ENCODE measurements around the gene RAMAC. TPM values are rescaled to one million over a fixed set of nuclear protein-coding genes. Genes with fewer than 3 reads are reported as not detected.

RAMAC gene
- total RNA-seq, 1 experiment from 2014 or later, result 18.7 TPM

DNA sequence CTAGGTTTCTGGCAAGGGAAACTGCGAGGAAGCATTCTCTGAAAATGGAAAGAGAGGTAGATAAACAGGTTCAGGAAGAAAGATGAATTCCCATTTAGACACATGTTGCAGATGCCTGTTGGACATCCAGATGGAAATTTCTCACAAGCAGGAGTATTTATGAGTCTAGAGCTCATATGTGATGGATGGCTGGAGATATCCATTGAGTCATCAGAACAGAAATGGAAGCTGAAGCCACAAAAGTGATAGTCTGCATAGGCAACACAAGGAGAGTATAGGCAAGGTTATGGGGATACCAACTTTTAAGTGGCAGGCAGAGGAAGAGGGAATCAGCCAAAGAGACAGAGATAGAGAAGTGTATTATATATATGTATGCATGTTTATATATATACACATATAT lies 6.3 kb upstream of the RAMAC start:
- no peaks in the 10 kb centered on the region for H3K79me2 ChIP-seq (ENCODE audit: low read depth)
- CTCF ChIA-PET, result no interaction called here
- no peak overlapping the region for H3K27ac ChIP-seq
- intact Hi-C loops (cut with micrococcal nuclease; ENCODE audit: unreplicated experiment), result no loop called here
- no TSS peak for BruUV-seq (replicated peaks)
- no peaks in the 10 kb centered on the region for H3K9me2 ChIP-seq (ENCODE audit: insufficient read depth)
- no peaks in the 10 kb centered on the region for H3K36me3 ChIP-seq (ENCODE audit: low read depth)
- no peak overlapping the region for H3K4me2 ChIP-seq
- POLR2A ChIA-PET (ENCODE audit: unreplicated experiment), result no interaction called here
- H3K4me1 ChIP-seq (replicated peaks; ENCODE audit: insufficient read depth), result no peaks in the 10 kb centered on the region
- no peaks in the 10 kb centered on the region for H4K20me1 ChIP-seq (ENCODE audit: insufficient read depth)
- TF ChIP-seq, protein P1, sequence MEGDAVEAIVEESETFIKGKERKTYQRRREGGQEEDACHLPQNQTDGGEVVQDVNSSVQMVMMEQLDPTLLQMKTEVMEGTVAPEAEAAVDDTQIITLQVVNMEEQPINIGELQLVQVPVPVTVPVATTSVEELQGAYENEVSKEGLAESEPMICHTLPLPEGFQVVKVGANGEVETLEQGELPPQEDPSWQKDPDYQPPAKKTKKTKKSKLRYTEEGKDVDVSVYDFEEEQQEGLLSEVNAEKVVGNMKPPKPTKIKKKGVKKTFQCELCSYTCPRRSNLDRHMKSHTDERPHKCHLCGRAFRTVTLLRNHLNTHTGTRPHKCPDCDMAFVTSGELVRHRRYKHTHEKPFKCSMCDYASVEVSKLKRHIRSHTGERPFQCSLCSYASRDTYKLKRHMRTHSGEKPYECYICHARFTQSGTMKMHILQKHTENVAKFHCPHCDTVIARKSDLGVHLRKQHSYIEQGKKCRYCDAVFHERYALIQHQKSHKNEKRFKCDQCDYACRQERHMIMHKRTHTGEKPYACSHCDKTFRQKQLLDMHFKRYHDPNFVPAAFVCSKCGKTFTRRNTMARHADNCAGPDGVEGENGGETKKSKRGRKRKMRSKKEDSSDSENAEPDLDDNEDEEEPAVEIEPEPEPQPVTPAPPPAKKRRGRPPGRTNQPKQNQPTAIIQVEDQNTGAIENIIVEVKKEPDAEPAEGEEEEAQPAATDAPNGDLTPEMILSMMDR (conservative IDR thresholded peaks at IDR 0.05), result no peak
- TF ChIP-seq EZH2 (IDR thresholded peaks at IDR 0.05; ENCODE audit: low read depth), result no peak
- no peaks in the 10 kb centered on the region for H3K27me3 ChIP-seq (ENCODE audit: insufficient read depth, low read depth)
- H2AFZ ChIP-seq, result no peak overlapping the region
- no peaks in the 10 kb centered on the region for H3K9me3 ChIP-seq (ENCODE audit: insufficient read depth, low read depth)
- no peak overlapping the region for H3K4me3 ChIP-seq
- H3F3A ChIP-seq (ENCODE audit: insufficient read depth, low read depth), result no peaks in the 10 kb centered on the region
- DNase-seq, result no peak

DNA sequence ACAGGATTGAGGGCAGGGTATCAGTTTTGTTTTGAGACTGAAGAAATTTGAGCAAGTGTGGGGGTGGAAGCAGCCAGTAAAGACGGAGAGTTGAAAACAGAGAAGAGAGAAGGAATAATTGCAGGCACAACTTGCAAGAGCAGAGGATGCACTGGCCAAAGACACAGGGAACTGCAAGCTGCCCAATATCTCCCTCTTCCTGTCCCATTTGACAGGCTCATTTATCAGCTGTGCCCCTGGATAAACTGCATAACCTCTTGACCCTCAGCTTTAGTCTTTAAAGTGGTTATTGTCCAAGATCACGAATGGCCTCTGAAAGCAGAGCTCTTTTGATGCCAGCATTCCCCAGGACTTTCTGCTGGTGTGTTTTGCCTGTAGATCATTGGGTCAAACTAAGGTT lies 5.0 kb upstream of the RAMAC start:
- Histone ChIP-seq H3F3A (ENCODE audit: insufficient read depth, low read depth) (no peaks in the 10 kb centered on the region), H3K4me1 (replicated peaks; ENCODE audit: insufficient read depth) (peaks cover 6% of the 10 kb centered on the region; the same call in 1 of the 2 replicates), H3K27ac (no peak overlapping the region), H3K4me3 (no peak overlapping the region), H3K9me2 (ENCODE audit: insufficient read depth) (no peaks in the 10 kb centered on the region), H4K20me1 (ENCODE audit: insufficient read depth) (no peaks in the 10 kb centered on the region), H3K9me3 (ENCODE audit: insufficient read depth, low read depth) (no peaks in the 10 kb centered on the region), H3K79me2 (ENCODE audit: low read depth) (no peaks in the 10 kb centered on the region), H2AFZ (no peak overlapping the region), H3K36me3 (ENCODE audit: low read depth) (no peaks in the 10 kb centered on the region), H3K4me2 (no peak overlapping the region), H3K27me3 (ENCODE audit: insufficient read depth, low read depth) (no peaks in the 10 kb centered on the region)
- CTCF ChIA-PET, result no interaction called here
- POLR2A ChIA-PET (ENCODE audit: unreplicated experiment), result no interaction called here
- BruUV-seq (replicated peaks), result no TSS peak
- no peak for DNase-seq
- intact Hi-C loops (cut with micrococcal nuclease; ENCODE audit: unreplicated experiment), result no loop called here
- TF ChIP-seq EZH2 (IDR thresholded peaks at IDR 0.05; ENCODE audit: low read depth), result no peak
- TF ChIP-seq, protein P1 (conservative IDR thresholded peaks at IDR 0.05), result no peak

DNA sequence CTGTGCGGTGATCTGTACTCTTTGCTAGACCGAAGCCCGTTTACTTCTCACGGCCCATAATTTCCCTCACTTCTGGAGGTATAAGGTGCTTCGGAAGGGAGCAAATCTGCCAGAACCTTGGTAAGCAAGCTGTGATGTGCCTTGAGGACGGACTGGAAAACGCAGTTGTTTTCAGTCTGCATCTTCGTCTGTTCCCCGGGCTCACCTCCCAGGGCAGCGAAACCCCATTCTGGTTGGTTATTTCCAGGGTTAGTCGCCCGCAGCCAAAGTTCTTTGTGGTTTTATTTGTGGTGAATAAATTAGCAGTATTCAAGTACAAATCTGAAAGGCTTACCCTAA lies 401 bp downstream of the RAMAC start:
- Histone ChIP-seq H3K79me2 (ENCODE audit: low read depth) (peaks cover 18% of the 10 kb centered on the region), H3K4me2 (peak overlapping the region; percentile 78), H3K27ac (no peak overlapping the region), H3K4me1 (replicated peaks; ENCODE audit: insufficient read depth) (peaks cover 13% of the 10 kb centered on the region), H3K9me2 (ENCODE audit: insufficient read depth) (no peaks in the 10 kb centered on the region), H3K4me3 (peak overlapping the region; percentile 84), H3K9me3 (ENCODE audit: insufficient read depth, low read depth) (no peaks in the 10 kb centered on the region), H2AFZ (peak overlapping the region; percentile 93), H4K20me1 (ENCODE audit: insufficient read depth) (peaks cover 4% of the 10 kb centered on the region; the same call in 1 of the 2 replicates), H3K27me3 (ENCODE audit: insufficient read depth, low read depth) (no peaks in the 10 kb centered on the region), H3F3A (ENCODE audit: insufficient read depth, low read depth) (0 out of 2 replicates have a peak, but pooled peaks cover 8% of the 10 kb centered on the region), H3K36me3 (ENCODE audit: low read depth) (no peaks in the 10 kb centered on the region; the same call in 1 of the 2 replicates)
- ChIA-PET CTCF (interaction anchor here (0.6 to 1.2 kb wide), 2 partner anchors 25 to 262 kb away, joined by 3 to 4 read pairs; partner anchors contain the start of gene C15orf40), POLR2A (ENCODE audit: unreplicated experiment) (interaction anchor here (0.6 kb wide), 2 partner anchors 219 to 236 kb away, joined by 3 read pairs; no protein-coding TSS in a partner anchor)
- BruUV-seq (replicated peaks), result no TSS peak
- intact Hi-C loops (cut with micrococcal nuclease; ENCODE audit: unreplicated experiment), result loop anchor here (5.0 kb wide), 1 partner anchor 139 kb away; no protein-coding TSS in a partner anchor
- TF ChIP-seq, protein P1 (conservative IDR thresholded peaks at IDR 0.05), result no peak
- TF ChIP-seq EZH2 (IDR thresholded peaks at IDR 0.05; ENCODE audit: low read depth), result no peak
- no peak for DNase-seq
